ENCODE measurements around the gene MMP1.
"Not testable (repeated sequence)": the region's sequence is repeated elsewhere in the genome, so short reads cannot be mapped to it uniquely, and the experiment has no call there.

MMP1 gene

DNA sequence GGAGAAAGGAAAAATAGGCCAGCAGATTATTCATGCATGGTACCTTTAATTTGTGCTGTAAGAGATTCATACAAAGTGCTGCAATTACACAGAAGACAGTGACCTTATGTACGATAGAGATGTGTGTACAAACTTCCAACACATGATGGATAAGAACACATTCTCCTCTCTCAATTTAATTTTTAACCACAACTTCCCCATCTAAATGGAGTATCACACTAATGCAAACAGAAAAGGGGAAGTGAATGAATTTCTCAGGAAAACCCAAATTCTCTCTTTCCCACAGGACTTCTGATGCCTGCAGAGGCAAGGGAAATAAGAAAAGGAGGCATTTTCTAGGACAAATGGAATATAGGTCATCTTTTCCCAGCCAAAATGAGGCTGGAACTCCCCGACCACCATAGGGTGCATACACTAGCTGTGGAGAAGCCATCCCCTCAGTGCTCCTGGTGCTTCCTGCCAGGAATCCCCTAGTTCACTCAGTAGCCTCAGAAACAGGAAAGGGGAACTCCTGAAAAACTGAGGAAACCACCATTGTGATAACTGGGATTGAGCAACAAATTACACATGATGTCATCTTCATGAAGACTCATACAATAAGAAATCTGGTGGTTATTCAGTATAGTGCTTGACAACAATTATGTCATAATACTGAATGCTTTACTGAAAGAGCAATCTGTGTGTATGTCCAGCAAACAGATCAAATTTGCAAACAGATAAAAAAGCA lies 40.0 kb downstream of the MMP1 start:
- DNase-seq = no peak

DNA sequence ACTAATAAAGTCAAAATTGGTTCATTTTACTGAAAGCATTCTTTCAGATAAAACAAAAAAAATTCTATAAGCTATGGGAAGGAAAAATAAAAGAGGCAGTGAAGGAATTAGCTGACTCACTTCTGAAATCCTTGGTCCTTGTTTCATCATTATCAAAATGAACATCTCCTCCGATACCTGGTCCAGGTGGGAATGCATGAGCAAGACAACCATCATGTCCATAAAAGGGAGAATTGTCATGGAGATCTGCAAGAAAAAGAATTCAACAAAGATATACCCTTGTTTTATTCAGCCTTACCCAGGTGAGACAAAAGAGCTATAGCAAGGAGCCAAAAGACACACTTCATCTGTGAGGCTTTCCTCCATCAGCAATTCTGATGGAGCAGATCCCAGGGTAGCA lies 44.7 kb downstream of the MMP1 start:
- DNase-seq = no peak

DNA sequence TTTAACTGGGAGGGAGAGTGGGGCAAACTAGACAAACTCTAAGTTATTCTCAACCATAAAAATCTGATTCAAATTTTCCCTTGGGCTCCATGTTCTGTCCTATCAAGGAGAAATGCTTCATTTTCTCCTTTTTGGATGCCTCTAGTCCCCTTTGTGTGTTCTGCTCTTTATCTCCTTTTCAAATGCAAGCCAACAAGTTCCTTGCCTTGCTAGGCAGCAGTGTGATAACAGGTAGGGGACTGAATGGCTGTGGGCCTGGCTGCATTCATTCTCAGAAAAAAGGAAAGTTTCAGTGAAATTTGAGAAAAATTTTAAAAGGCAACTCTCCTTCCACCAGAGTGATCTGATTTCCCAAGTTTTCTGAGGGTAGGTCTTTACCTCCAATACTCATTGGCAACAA lies 46.3 kb downstream of the MMP1 start:
- no peak for DNase-seq

DNA sequence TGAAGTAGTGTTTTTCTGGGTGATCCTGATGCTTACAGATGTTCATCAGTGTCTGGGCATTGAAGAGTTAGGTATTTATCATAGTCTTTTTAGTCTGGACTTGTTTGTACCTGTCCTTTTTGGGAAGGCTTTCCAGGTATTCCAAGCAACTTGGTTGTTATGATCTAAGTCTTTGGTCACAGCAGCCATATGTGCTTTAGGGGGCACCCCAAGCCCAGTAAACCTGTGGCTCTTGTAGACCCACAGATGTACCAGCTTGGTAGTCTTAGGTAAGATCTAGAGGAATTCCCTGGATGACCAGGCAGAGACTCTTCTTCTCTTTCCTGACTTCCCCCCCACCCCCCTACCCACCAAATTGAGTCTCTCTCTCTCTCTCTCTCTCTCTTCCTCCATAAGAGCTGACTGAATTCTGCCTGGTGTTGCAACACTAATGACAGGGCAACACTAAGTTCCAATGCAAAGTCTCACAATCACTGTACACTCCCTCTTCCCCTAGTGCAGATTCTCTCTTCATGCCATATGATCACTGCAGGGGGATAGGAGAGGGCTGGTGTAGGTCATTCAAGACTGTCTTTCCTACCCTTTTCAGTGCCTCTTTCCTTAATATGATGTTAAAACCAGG lies 48.7 kb downstream of the MMP1 start:
- no peak for DNase-seq

DNA sequence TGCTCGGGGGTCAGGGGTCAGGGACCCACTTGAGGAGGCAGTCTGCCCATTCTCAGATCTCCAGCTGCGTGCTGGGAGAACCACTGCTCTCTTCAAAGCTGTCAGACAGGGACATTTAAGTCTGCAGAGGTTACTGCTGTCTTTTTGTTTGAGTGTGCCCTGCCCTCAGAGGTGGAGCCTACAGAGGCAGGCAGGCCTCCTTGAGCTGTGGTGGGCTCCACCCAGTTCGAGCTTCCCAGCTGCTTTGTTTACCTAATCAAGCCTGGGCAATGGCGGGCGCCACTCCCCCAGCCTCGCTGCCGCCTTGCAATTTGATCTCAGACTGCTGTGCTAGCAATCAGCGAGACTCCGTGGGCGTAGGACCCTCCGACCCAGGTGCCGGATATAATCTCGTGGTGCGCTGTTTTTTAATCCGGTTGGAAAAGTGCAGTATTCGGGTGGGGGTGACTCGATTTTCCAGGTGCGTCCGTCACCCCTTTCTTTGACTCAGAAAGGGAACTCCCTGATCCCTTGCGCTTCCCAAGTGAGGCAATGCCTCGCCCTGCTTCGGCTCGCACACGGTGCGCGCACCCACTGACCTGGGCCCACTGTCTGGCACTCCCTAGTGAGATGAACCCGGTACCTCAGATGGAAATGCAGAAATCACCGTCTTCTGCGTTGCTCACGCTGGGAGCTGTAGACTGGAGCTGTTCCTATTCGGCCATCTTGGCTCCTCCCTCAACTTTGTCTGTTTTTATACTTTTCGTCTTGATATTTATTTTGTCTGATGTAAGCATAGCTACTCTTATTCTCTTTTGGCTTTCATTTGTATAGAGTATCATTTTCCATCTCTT lies 51.0 kb downstream of the MMP1 start:
- not testable (repeated sequence) for DNase-seq

All from DMS79 (cell line).